HEK293 (cell line): ENCODE measurements around the gene PYCR2.

ENCODE experiments used
- BCL11A ChIP-seq: fragments of 450-650 bp; formaldehyde crosslinking; IDR thresholded peaks from 2 replicates; pipeline ENCODE4 v1.5.1; 2016; ENCODE audit warnings: low read depth, missing biosample characterization, missing genetic modification characterization
- GLI2 ChIP-seq: fragments of 450-650 bp; formaldehyde crosslinking; IDR thresholded peaks from 2 replicates; pipeline ENCODE4; 2017; ENCODE audit warnings: missing biosample characterization, missing genetic modification characterization, low read depth, borderline replicate concordance
- KLF1 ChIP-seq: fragments of 450-650 bp; formaldehyde crosslinking; IDR thresholded peaks from 2 replicates; pipeline ENCODE4 v1.5.1; 2016; ENCODE audit warnings: missing biosample characterization, missing genetic modification characterization
- KLF10 ChIP-seq: fragments of 450-650 bp; IDR thresholded peaks from 2 replicates; pipeline ENCODE4 v1.5.1; 2018; ENCODE audit warnings: missing biosample characterization, mild to moderate bottlenecking, missing genetic modification characterization
- MEIS1 ChIP-seq: sonication (generic); formaldehyde crosslinking; IDR thresholded peaks from 2 replicates; pipeline ENCODE4 v1.8.1; 2022; ENCODE audit warnings: missing genetic modification reagents, mild to moderate bottlenecking, borderline replicate concordance
- MYNN ChIP-seq: fragments of 450-650 bp; formaldehyde crosslinking; IDR thresholded peaks from 2 replicates; pipeline ENCODE4 v1.5.1; 2016; ENCODE audit warnings: missing biosample characterization, missing genetic modification characterization, borderline replicate concordance
- REST ChIP-seq: fragments of 450-650 bp; formaldehyde crosslinking; IDR thresholded peaks from 2 replicates; pipeline ENCODE4 v1.5.1; 2016; ENCODE audit warnings: missing biosample characterization, missing genetic modification characterization
- SETDB1 ChIP-seq: IDR thresholded peaks from one replicate; pipeline ENCODE4 v1.6.1; 2017; ENCODE audit warnings: mild to moderate bottlenecking, low read length, moderate library complexity, mixed read lengths; ENCODE audit not compliant: insufficient read length
- SP7 ChIP-seq: fragments of 450-650 bp; formaldehyde crosslinking; IDR thresholded peaks from 2 replicates; pipeline ENCODE4 v1.5.1; 2016; ENCODE audit warnings: missing biosample characterization, missing genetic modification characterization
- YY1 ChIP-seq: fragments of 450-650 bp; formaldehyde crosslinking; IDR thresholded peaks from 2 replicates; pipeline ENCODE4 v1.5.1; 2018; ENCODE audit warnings: missing biosample characterization, missing genetic modification characterization
- YY2 ChIP-seq: fragments of 450-650 bp; formaldehyde crosslinking; IDR thresholded peaks from 2 replicates; pipeline ENCODE4 v1.5.1; 2016; ENCODE audit warnings: missing biosample characterization, missing genetic modification characterization
- ZBTB7A ChIP-seq: fragments of 450-650 bp; formaldehyde crosslinking; IDR thresholded peaks from 2 replicates; pipeline ENCODE4 v1.5.1; 2016; ENCODE audit warnings: low read depth, missing biosample characterization, missing genetic modification characterization
- ZNF132 ChIP-seq: fragments of 450-650 bp; formaldehyde crosslinking; IDR thresholded peaks from 2 replicates; pipeline ENCODE4 v1.5.1; 2017; ENCODE audit warnings: missing biosample characterization, missing genetic modification characterization, borderline replicate concordance
- ZNF16 ChIP-seq: fragments of 450-650 bp; formaldehyde crosslinking; IDR thresholded peaks from 2 replicates; pipeline ENCODE4 v1.5.1; 2016; ENCODE audit warnings: low read depth, missing biosample characterization, missing genetic modification characterization
- ZNF175 ChIP-seq: fragments of 450-650 bp; formaldehyde crosslinking; IDR thresholded peaks from 2 replicates; pipeline ENCODE4 v1.5.1; 2016; ENCODE audit warnings: missing biosample characterization, missing genetic modification characterization
- ZNF2 ChIP-seq: fragments of 450-650 bp; formaldehyde crosslinking; IDR thresholded peaks from 2 replicates; pipeline ENCODE4 v1.5.1; 2016; ENCODE audit warnings: missing biosample characterization, missing genetic modification characterization
- ZNF202 ChIP-seq: fragments of 450-650 bp; formaldehyde crosslinking; IDR thresholded peaks from 2 replicates; pipeline ENCODE4 v1.5.1; 2016; ENCODE audit warnings: missing biosample characterization, missing genetic modification characterization, borderline replicate concordance
- ZNF223 ChIP-seq: fragments of 450-650 bp; formaldehyde crosslinking; IDR thresholded peaks from 2 replicates; pipeline ENCODE4 v1.5.1; 2016; ENCODE audit warnings: missing biosample characterization, missing genetic modification characterization
- ZNF23 ChIP-seq: fragments of 450-650 bp; formaldehyde crosslinking; IDR thresholded peaks from 2 replicates; pipeline ENCODE4 v1.5.1; 2016; ENCODE audit warnings: missing biosample characterization, missing genetic modification characterization, borderline replicate concordance
- ZNF239 ChIP-seq: fragments of 450-650 bp; formaldehyde crosslinking; IDR thresholded peaks from 2 replicates; pipeline ENCODE4 v1.5.1; 2016; ENCODE audit warnings: missing biosample characterization, missing genetic modification characterization
- ZNF335 ChIP-seq: fragments of 450-650 bp; formaldehyde crosslinking; conservative IDR thresholded peaks from 2 replicates; pipeline ENCODE4 v1.5.1; 2016; ENCODE audit warnings: missing biosample characterization, missing genetic modification characterization
- ZNF350 ChIP-seq: fragments of 450-650 bp; formaldehyde crosslinking; IDR thresholded peaks from 2 replicates; pipeline ENCODE4 v1.5.0; 2017; ENCODE audit warnings: missing biosample characterization, mild to moderate bottlenecking, missing genetic modification characterization
- ZNF488 ChIP-seq: fragments of 450-650 bp; formaldehyde crosslinking; IDR thresholded peaks from 2 replicates; pipeline ENCODE4 v1.5.1; 2016; ENCODE audit warnings: missing biosample characterization, missing genetic modification characterization
- ZNF530 ChIP-seq: fragments of 450-650 bp; formaldehyde crosslinking; IDR thresholded peaks from 2 replicates; pipeline ENCODE4 v1.5.1; 2016; ENCODE audit warnings: low read depth, missing biosample characterization, missing genetic modification characterization
- ZNF548 ChIP-seq: fragments of 450-650 bp; formaldehyde crosslinking; IDR thresholded peaks from 2 replicates; pipeline ENCODE4 v1.5.1; 2016; ENCODE audit warnings: missing biosample characterization, missing genetic modification characterization
- ZNF677 ChIP-seq: fragments of 450-650 bp; IDR thresholded peaks from 2 replicates; pipeline ENCODE4 v1.5.0; 2018; ENCODE audit warnings: missing biosample characterization, mild to moderate bottlenecking, missing genetic modification characterization, moderate library complexity
- ZNF776 ChIP-seq: fragments of 450-650 bp; formaldehyde crosslinking; IDR thresholded peaks from 2 replicates; pipeline ENCODE4 v1.5.0; 2017; ENCODE audit warnings: missing biosample characterization, missing genetic modification characterization, borderline replicate concordance
- ZNF785 ChIP-seq: fragments of 450-650 bp; formaldehyde crosslinking; IDR thresholded peaks from 2 replicates; pipeline ENCODE4 v1.5.1; 2016; ENCODE audit warnings: missing biosample characterization, missing genetic modification characterization
- ZNF843 ChIP-seq: fragments of 450-650 bp; formaldehyde crosslinking; IDR thresholded peaks from 2 replicates; pipeline ENCODE4 v1.5.1; 2016; ENCODE audit warnings: missing biosample characterization, missing genetic modification characterization
- ZXDB ChIP-seq: fragments of 450-650 bp; formaldehyde crosslinking; IDR thresholded peaks from 2 replicates; pipeline ENCODE4 v1.5.1; 2016; ENCODE audit warnings: missing biosample characterization, missing genetic modification characterization
- TF ChIP-seq, protein P1 (sequence below): fragments of 450-650 bp; formaldehyde crosslinking; IDR thresholded peaks from 2 replicates; pipeline ENCODE4 v1.5.1; 2016; ENCODE audit warnings: missing biosample characterization, missing genetic modification characterization
- TF ChIP-seq, protein P2 (sequence below): fragments of 450-650 bp; formaldehyde crosslinking; IDR thresholded peaks from 2 replicates; pipeline ENCODE4 v1.5.1; 2016; ENCODE audit warnings: missing biosample characterization, missing genetic modification characterization

PYCR2 gene

GRCh38 chr1:225882694-225883615, 41.1 kb downstream of the PYCR2 start (continued):
- TF ChIP-seq ZNF776 (tag by site-specific recombination) (no peak), MEIS1 (CRISPR knock-in tag) (no peak), KLF10 (tag by site-specific recombination) (no peak), ZNF132 (tag by site-specific recombination) (no peak), ZXDB (tag by site-specific recombination) (peak; percentile 17; the same call in 1 of the 2 replicates), ZNF488 (tag by site-specific recombination) (no peak), ZNF239 (tag by site-specific recombination) (no peak), ZNF23 (tag by site-specific recombination) (no peak), ZNF843 (tag by site-specific recombination) (no peak; the same call in 1 of the 2 replicates), ZNF223 (tag by site-specific recombination) (0 out of 2 replicates have a peak, but pooled peaks have one; percentile 9), YY2 (no peak), ZBTB7A (tag by site-specific recombination) (peak; percentile 61), KLF1 (tag by site-specific recombination) (no peak), GLI2 (tag by site-specific recombination) (no peak), ZNF16 (tag by site-specific recombination) (no peak), ZNF2 (no peak; the same call in none of the 2 replicates), ZNF350 (tag by site-specific recombination) (no peak), ZNF548 (tag by site-specific recombination) (no peak), ZNF175 (tag by site-specific recombination) (no peak), SP7 (tag by site-specific recombination) (no peak), ZNF677 (tag by site-specific recombination) (no peak), MYNN (no peak), ZNF530 (tag by site-specific recombination) (no peak), SETDB1 (no peak), ZNF785 (tag by site-specific recombination) (no peak), ZNF202 (no peak), ZNF335 (tag by site-specific recombination) (peak; percentile 73), BCL11A (tag by site-specific recombination) (peak; percentile 28; the same call in 1 of the 2 replicates), YY1 (tag by site-specific recombination) (no peak), REST (tag by site-specific recombination) (no peak)
- TF ChIP-seq, protein P1, sequence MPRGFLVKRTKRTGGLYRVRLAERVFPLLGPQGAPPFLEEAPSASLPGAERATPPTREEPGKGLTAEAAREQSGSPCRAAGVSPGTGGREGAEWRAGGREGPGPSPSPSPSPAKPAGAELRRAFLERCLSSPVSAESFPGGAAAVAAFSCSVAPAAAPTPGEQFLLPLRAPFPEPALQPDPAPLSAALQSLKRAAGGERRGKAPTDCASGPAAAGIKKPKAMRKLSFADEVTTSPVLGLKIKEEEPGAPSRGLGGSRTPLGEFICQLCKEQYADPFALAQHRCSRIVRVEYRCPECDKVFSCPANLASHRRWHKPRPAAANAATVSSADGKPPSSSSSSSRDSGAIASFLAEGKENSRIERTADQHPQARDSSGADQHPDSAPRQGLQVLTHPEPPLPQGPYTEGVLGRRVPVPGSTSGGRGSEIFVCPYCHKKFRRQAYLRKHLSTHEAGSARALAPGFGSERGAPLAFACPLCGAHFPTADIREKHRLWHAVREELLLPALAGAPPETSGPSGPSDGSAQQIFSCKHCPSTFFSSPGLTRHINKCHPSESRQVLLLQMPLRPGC (tag by site-specific recombination): no peak
- TF ChIP-seq, protein P2, sequence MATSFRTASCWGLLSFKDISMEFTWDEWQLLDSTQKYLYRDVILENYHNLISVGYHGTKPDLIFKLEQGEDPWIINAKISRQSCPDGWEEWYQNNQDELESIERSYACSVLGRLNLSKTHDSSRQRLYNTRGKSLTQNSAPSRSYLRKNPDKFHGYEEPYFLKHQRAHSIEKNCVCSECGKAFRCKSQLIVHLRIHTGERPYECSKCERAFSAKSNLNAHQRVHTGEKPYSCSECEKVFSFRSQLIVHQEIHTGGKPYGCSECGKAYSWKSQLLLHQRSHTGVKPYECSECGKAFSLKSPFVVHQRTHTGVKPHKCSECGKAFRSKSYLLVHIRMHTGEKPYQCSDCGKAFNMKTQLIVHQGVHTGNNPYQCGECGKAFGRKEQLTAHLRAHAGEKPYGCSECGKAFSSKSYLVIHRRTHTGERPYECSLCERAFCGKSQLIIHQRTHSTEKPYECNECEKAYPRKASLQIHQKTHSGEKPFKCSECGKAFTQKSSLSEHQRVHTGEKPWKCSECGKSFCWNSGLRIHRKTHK (tag by site-specific recombination): no peak
